Transverse colon (tissue), 3 donors: ENCODE measurements around the gene SLC13A3.

Source experiments
- CTCF ChIP-seq, 5 experiments: fragments of 200-600 bp in 3 of 5; fragments of 450-650 bp in 2 of 5; sonication (generic) in 3 of 5; IDR thresholded peaks; 1 replicate in 2 of 5; 2 replicates in 3 of 5; pipeline ENCODE4 v1.5.1; 2016 to 2017; ENCODE audit warnings: antibody characterized with exemption in 5 of 5, inconsistent platforms in 3 of 5, mild to moderate bottlenecking in 2 of 5, moderate library complexity in 1 of 5
- EP300 ChIP-seq: sonication (generic); formaldehyde crosslinking; IDR thresholded peaks from one replicate; pipeline ENCODE4 v1.6.1; 2017; ENCODE audit warnings: antibody characterized with exemption, low read depth

- TF ChIP-seq CTCF (IDR thresholded peaks at IDR 0.05) (no peak), EP300 (no peak)
Measured at GRCh38 chr20:46642969-46643343, 8.3 kb downstream of the SLC13A3 start.
